ENCODE measurements around the gene TP63.

GRCh38 chr3:189728915-189729314 lies 97.7 kb downstream of the TP63 start:
- no peak for TF ChIP-seq CTCF (IDR thresholded peaks at IDR 0.05)
- no peak for TF ChIP-seq POLR2A (IDR thresholded peaks at IDR 0.05)

Measured in adrenal gland (tissue), 5 donors.